Measurements from ENCODE around the gene PCDHGA1.

Gene PCDHGA1

GRCh38 chr5:141465351-141465750, 135.0 kb downstream of the PCDHGA1 start:
- no peak for DNase-seq

- no peak for DNase-seq
These were observed 145.4 kb downstream of the PCDHGA1 start, which contains the start of gene PCDHGC3 for GRCh38 chr5:141475625-141476131. PCDHGC3 (plus strand) TSS chr5:141475966; CDS start chr5:141476117, 151 bp downstream.

GRCh38 chr5:141476132-141476911, 146.0 kb downstream of the PCDHGA1 start:
- no peak for DNase-seq

GRCh38 chr5:141477044-141477575, 146.8 kb downstream of the PCDHGA1 start:
- no peak for DNase-seq

- DNase-seq, result no peak
These were observed 147.5 kb downstream of the PCDHGA1 start for GRCh38 chr5:141477815-141478214.

GRCh38 chr5:141478321-141478945, 148.1 kb downstream of the PCDHGA1 start:
- no peak for DNase-seq

- no peak for DNase-seq
These were observed 149.5 kb downstream of the PCDHGA1 start for GRCh38 chr5:141479776-141480175.

- no peak for DNase-seq
These were observed 153.6 kb downstream of the PCDHGA1 start for GRCh38 chr5:141483902-141484301.

GRCh38 chr5:141484310-141484640, 154.0 kb downstream of the PCDHGA1 start:
- no peak for DNase-seq

- no peak for DNase-seq
These were observed 154.5 kb downstream of the PCDHGA1 start, which contains the start of gene PCDHGC4 for GRCh38 chr5:141484641-141485311. PCDHGC4 (plus strand) TSS chr5:141485030; CDS start chr5:141485174, 144 bp downstream.

GRCh38 chr5:141485321-141486055, 155.2 kb downstream of the PCDHGA1 start:
- DNase-seq, result no peak

GRCh38 chr5:141486091-141486490, 155.8 kb downstream of the PCDHGA1 start:
- DNase-seq, result no peak

- DNase-seq, result no peak
These were observed 156.8 kb downstream of the PCDHGA1 start for GRCh38 chr5:141487131-141487530.

- DNase-seq, result no peak
These were observed 158.6 kb downstream of the PCDHGA1 start, which contains the start of gene PCDHGC5 for GRCh38 chr5:141488591-141489561. PCDHGC5 (plus strand) TSS chr5:141489081; CDS start chr5:141489241, 160 bp downstream.

- DNase-seq, result no peak
These were observed 159.5 kb downstream of the PCDHGA1 start for GRCh38 chr5:141489841-141490240.

GRCh38 chr5:141490271-141490670, 160.0 kb downstream of the PCDHGA1 start:
- no peak for DNase-seq

GRCh38 chr5:141490771-141491170, 160.5 kb downstream of the PCDHGA1 start:
- no peak for DNase-seq

- no peak for DNase-seq
These were observed 161.2 kb downstream of the PCDHGA1 start for GRCh38 chr5:141491323-141492167.

GRCh38 chr5:141492168-141492885, 162.0 kb downstream of the PCDHGA1 start:
- no peak for DNase-seq
